Daoy (cell line): Measurements from ENCODE around the gene STX16. TPM values are rescaled to one million over a fixed set of nuclear protein-coding genes. Genes with fewer than 3 reads are reported as not detected.
"Not testable (repeated sequence)": the region's sequence is repeated elsewhere in the genome, so short reads cannot be mapped to it uniquely, and the experiment has no call there.

Experiments used
- DNase-seq: peaks from one replicate; pipeline ENCODE4 v3.0.0-alpha.2; 2015; ENCODE audit warnings: low read depth
- total RNA-seq: library from RNA; depleted of rRNA; stranded (reverse); fragments of >200 nt; shearing (Covaris generic); gene quantifications from 2 replicates; pipeline ENCODE4 v1.2.3, GENCODE V29; 2014; rRNA removed

STX16 gene
- total RNA-seq, 1 experiment from 2014 or later: 12.1 TPM

- no peak for DNase-seq
These were observed 72.0 kb downstream of the STX16 start for GRCh38 chr20:58722877-58723627.

- no peak for DNase-seq
These were observed 72.5 kb downstream of the STX16 start for GRCh38 chr20:58723628-58723984.

GRCh38 chr20:58726156-58726555, 75.1 kb downstream of the STX16 start:
- DNase-seq: not testable (repeated sequence)

Other genes starting within 250 kb of the STX16 start
- 2.8 and 3.2 TPM in 2 replicates for gene APCDD1L, start 135.9 kb upstream of the STX16 start, total RNA-seq
- gene NPEPL1, start 41.5 kb downstream of the STX16 start, total RNA-seq: 3.9 and 6.8 TPM in 2 replicates
- 1.3 and 3.1 TPM in 2 replicates for gene GNAS-AS1, start 199.6 kb downstream of the STX16 start, total RNA-seq
- 286 and 344 TPM in 2 replicates for gene GNAS, start 201.4 kb downstream of the STX16 start, total RNA-seq